ENCODE data around the gene STIM2.
"Not testable (repeated sequence)": the region's sequence is repeated elsewhere in the genome, so short reads cannot be mapped to it uniquely, and the experiment has no call there.

STIM2 gene

DNA sequence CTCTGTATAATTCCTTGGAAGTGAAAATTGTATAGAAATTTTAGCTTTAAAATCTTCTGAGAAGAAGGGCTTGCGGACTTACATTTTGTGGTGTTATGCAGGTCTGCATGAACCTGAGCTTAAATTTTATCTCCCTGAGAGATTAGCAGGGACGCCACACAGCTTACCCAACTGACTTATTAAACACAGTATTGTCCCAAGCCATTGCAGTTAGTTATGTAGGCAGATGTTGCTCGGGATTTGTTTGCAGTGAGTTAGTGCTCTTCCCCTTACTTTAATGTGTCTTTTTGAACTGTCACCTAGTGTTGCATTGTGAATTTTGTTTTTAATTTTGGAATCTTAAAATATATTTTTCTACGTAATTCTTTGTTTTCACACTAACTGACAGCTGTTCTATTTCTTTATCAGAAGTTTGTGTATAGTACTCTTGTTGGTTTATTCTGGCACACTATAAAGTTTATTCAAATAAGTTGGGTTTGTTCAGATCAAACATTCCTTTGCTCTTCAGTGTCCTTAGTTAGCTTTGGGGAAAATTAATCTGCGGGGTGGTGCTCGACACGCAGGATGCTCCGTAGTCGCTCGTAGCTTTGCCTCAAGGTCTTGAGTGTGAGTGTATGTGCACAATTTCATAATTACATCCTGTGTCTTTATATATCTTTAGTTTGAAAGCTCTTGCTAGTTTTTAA, 145.4 kb downstream of the STIM2 start:
- DNase-seq = no peak

DNA sequence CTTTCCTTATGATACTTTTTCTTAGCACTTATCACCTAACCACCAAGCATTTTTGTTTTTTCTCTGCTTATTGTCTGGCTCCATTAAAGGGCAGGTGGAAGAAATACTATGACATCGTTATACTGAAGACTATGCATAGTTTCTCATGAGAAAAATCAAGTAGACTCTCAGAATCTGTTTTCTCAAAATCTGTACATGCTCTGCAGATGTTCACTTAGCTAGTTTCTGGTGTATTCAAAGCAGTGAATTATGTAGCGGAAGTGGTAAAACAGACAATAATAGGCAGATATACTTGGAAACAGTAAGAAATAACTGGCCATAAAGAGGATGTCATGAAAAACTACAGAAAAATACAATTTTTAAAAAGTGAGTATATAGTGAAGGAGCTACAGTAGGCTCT, 146.0 kb downstream of the STIM2 start:
- DNase-seq = no peak

DNA sequence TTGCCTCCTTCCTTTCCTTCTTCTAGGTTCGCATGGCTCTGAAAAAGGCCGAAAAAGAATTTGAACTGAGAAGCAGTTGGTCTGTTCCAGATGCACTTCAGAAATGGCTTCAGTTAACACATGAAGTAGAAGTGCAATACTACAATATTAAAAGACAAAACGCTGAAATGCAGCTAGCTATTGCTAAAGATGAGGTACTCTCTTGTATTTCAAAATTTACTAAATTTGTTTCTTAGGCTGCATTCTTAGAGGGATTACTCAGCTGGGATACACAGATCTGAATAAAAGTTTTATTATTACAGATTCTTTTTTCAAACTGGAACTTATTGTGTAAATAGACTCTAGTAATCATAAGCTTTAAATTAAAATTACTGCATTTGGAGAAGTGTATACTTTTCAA, 146.9 kb downstream of the STIM2 start:
- no peak for DNase-seq

DNA sequence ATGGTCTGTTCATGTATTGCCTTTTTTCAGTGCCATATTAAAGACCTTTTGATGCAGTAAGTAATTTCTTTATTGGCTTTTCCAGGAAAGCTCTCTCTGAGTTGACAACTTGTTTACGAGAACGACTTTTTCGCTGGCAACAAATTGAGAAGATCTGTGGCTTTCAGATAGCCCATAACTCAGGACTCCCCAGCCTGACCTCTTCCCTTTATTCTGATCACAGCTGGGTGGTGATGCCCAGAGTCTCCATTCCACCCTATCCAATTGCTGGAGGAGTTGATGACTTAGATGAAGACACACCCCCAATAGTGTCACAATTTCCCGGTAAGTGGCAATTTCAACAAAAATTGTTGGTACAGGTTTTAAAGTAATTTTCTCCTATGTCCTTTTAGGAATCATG, 148.0 kb downstream of the STIM2 start:
- no peak for DNase-seq

DNA sequence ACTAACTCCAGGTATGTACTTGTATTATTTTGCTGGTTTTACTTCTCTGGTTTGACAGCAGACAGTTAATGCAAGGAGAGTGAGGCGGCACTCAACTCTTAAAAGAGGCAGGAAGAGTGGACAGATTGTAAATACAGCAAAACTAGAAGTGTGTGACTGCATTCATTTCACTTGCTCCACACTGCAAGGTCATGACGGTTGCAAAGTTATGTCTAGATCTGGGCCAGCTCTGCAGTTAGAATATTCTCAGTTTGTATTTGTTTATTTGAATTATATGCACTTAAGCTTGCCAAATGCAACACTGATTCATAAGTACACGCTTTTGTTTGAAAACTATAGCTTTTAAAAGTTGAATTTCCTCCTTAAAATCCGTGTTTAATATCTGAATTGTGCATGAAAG, 148.9 kb downstream of the STIM2 start:
- DNase-seq = no peak

DNA sequence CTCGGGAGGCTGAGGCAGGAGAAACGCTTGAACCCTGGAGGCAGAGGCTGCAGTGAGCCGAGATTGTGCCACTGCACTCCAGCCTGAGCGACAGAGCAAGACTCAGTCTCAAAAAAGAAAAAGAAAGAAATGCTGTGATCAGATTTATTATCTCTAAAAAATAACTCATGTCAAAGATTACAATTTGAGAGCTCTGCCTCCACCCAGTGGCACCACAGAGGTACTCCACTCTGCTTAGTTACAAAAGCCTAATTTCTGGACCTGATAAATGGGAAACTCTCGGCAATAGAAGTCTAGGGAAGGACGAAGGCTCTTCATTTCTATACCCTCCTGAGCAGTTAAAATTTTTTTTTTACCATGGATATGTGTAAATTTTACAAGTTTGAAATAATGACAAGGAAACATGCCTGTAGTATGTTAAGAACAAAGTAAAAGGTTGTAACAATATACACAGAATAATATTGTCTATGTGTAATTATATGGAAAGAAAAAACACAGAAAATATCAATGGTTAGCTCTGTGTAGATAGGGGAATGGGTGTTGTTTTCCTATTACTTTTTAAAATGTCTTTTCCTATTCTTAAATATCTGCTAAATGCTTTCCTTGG, 149.8 kb downstream of the STIM2 start:
- DNase-seq = peak; percentile 14

DNA sequence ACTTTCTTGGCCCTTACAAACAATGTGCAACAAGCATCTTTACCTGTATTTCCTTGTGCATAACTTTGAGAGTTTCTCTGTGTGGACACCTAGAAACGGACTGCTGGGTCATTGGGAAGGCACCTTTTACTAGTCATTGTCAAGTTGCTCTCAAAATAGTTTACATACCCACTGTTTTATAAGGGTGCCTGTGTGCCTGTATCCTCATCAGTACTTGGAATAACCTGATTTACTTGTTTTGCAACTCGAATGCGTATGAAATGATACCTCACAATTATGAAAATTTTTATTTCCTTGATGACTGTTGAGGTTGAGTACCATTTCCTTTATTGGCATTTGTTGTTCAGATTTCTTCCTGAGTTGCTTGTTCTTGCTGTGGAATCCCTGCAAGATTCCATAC, 150.8 kb downstream of the STIM2 start:
- no peak for DNase-seq

DNA sequence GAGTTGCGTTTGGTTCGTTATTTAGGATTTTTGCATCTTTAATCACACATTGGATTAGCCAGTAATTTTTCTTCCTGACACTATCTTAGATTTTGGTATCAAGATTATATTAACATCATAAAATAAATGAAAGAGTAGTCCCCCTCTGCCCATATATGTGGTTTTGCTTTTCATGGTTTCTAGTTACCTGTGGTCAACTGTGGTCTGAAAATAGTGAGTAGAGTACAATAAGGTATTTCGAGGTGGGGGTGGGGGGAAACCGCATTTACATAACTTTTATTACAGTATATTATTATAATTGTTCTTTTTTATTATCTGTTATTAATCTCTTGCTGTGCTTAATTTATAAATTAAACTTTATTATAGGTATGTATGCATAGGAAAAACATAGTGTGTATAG, 152.4 kb downstream of the STIM2 start:
- DNase-seq = no peak

DNA sequence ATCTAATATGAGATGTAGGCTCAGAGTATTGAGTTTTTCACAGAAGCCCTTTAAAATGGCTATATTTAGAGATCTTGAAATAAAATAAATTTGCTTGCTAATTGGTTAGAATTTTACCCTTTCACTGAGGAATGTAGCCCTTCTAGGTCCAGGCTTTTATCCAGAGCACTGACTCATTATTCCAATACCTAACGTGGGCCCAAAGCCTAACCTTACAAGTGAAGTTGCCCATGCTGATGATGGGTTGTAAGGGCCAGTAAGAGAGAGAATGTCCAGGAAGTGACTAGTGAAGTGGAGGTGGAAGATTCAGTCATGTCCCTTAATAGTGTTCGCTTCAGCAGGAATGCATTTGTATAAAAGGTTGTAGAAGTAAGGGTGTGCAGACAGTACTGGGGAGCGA, 155.9 kb downstream of the STIM2 start:
- no peak for DNase-seq

DNA sequence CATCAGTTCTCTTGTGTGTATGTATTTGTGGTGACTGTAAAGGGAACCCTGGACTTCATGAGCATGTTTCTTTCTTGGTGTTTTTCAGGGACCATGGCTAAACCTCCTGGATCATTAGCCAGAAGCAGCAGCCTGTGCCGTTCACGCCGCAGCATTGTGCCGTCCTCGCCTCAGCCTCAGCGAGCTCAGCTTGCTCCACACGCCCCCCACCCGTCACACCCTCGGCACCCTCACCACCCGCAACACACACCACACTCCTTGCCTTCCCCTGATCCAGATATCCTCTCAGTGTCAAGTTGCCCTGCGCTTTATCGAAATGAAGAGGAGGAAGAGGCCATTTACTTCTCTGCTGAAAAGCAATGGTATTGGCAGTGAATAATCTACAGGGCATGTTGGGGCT, 157.0 kb downstream of the STIM2 start:
- DNase-seq = no peak

DNA sequence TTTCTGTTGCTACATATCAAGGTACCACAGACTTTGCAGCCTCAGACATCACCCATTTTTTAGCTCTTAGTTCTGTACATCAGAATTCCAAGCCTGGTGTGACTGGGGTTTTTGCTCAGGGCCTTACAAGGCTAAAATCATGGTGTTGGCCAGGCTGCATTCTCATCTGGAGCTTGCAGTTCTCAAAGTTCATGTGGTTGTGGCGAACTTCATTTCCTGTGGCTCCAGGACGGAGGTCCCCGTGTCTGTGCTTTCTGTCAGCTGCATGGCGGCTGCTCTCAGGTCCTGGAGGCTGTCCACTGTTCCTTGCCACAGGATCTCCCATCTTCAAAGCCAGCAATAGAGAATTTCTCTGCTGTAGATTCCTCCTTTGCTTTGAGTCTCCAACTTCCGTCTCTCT, 157.4 kb downstream of the STIM2 start:
- DNase-seq = no peak

DNA sequence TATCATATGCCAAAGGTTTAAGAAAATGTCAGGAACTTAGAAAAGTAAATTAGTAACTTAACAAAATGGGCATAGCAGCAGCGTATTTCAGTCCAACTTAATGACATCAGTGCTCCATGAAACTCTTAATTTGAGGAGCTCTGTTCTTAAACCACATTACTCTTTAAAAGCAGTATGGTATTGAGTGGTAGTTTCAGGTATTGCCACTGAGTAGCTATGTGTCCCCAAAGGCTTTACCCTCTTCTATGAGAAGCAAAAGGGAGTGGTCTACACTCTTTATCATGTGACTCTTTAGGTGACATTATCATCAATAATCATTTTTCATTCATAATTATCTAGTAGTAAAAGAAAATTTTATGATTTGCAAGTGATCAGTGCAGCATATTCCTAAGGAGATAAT, 158.3 kb downstream of the STIM2 start:
- no peak for DNase-seq

DNA sequence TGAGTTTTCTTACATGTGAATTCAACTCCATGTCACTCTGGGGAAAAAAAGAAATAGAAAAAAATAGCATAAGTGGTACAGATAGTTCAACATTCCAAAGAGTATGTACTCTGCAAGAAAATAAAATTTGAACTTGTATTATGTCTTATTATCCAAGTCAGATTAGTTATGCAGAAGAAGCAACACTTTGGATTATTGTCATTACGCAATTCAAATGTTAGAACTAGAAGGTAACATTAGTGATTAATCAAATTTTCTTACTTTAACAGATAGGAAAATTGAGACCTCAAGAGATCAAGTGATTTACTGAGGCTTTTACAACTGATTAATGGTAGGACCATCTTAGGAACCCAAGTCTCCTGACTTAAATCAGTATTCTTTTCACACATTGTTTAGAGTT, 159.1 kb downstream of the STIM2 start:
- no peak for DNase-seq

DNA sequence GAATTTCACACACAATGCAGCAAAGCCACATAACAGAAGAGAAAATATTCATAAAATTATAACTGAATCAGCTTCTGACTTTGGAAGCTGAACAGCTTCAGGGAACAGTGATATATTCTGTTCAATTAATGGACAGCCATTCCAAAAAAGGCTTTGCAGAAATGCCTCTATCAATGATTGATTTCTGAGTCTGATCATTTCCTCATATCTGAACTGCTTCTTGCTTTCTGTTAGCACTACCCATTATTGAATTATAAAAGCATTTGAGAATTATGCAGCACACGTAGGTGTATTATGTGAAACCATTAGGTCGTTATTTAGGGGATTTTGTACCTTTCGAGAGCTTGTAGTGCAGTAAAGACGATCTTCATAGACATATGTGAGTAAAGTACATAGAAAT, 159.6 kb downstream of the STIM2 start:
- no peak for DNase-seq

DNA sequence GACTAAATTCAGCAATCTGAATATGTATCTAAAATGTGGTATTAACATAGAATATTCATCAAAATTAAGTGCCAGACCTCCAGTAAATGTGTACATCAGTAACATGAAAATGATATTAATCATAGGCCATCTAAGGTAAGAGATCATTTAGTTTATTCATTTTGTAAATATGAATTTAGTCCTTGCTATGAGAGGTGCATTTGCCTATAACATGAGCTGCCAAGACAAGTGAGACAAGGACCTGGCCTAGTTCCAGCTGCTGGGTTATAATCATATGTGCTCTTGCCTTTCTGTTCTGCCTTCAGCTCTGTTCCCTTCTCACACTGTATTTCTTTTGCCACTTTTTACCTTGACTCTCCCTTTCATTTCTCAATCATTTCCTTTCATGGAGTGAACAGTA, 160.0 kb downstream of the STIM2 start:
- no peak for DNase-seq

DNA sequence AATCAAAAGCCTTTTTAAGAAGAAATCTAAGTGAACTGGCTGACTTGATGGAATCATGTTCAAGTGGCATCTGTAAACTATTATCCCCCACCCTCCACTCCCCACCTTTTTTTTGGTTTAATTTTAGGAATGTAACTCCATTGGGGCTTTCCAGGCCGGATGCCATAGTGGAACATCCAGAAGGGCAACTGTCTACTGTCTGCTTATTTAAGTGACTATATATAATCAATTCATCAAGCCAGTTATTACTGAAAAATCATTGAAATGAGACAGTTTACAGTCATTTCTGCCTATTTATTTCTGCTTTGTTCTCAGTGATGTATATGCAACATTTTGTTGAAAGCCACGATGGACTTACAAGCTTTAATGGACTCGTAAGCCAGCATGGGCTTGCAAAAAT, 162.3 kb downstream of the STIM2 start:
- no peak for DNase-seq

DNA sequence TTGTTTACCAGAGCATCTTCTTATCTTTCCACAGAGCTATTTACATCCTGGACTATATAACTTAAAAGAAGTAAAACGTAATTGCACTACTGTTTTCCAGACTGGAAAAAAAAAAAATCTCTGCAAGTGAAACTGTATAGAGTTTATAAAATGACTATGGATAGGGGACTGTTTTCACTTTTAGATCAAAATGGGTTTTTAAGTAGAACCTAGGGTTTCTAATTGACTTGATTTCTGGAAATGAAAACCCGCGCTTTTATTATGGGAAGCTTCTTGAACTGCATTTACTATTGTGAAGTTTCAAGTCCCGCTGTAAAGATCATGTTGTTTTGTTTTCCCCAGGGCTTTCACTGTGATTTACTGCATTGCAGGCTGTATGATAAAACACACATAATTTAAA, 162.7 kb downstream of the STIM2 start:
- no peak for DNase-seq

DNA sequence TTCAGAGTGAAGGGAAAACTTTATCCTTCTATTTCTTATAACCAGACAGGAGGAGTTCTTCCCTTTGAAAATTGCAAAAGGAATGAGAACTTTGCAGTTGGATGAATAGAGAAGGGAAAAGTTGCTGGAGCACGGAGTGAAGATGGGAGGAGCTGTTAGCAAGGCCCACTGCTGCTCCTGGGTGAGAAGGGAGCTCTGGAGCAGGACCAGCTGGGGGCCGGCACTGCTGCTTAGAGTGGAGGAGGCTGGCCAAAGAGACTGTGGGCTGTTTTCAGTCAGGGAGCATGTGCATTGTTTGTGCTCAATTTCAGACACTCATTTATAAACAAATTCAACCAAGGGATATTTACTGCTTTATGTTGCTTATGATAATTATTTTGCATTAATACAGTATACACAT, 164.2 kb downstream of the STIM2 start:
- DNase-seq = no peak

DNA sequence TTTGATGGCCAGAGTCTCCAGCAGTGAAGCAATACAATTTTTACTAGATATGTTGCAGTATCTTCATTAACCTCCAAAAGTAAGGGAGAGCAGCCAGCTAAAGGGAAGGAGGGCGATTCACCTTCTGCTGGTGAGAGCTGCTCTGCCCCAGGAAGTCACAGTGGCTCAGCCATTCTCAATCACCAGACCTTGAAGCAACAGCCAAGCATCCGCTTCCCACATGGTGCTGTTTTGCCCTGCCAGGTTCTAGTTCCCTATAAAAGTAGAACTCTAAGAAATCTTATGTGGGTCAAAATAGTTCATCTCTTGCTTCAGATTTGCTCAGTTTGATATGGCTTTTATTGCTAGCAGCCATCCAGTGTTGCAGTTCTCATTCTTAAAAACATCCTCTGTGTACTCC, 166.8 kb downstream of the STIM2 start:
- DNase-seq = no peak

DNA sequence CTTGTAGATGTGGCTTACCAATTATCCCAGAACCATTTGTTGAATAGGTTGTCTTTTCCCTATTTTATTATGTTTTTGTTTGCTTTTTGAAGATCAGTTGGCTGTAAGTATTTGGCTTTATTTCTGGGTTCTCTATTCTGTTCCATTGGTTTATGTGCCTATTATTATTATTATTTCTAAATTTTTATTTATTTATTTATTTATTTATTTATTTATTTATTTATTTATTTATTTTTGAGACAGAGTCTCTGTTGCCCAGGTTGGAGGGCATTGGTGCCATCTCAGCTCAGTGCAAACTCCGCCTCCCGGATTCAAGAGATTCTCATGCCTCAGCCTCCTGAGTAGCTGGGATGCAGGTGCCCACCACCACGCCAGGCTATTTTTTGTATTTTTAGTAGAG, 174.5 kb downstream of the STIM2 start:
- DNase-seq = not testable (repeated sequence)

DNA sequence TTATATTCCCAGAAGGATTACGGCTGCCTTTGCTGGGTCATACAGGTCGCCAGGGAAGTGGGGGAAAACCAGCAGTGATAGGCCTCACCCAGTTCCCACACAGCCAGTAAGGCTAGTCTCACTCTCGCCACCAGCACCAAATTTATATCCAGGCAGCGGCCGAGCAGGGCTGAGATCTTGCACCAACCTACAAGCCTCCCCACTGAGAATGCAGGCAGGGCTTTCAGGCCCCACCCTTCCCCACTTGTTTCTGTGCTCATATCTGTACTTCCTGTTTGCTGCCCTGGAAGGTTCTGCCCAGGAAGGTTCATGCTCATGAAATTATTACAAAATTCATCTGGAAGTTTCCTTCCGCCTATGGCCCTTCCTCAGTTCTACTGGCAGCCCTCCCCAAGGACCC, 179.7 kb downstream of the STIM2 start:
- no peak for DNase-seq

DNA sequence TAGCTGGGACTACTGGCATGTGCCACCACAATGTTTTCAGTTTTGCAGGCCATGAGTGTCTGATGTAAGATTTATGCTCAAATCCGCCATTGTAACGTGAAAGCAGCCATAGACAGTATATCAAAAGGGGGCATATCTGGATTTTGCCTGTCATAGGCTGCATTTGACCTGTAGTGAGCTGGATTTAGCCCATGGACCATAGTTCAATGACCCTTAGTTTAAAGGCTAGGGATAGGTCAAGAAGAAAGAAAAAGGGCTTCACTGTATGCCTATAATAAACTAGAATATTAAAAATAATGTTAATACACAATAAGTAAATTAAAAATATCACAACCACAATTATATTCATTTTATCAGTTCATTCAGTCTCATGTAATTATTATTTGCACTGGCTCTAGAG, 181.8 kb downstream of the STIM2 start:
- no peak for DNase-seq

DNA sequence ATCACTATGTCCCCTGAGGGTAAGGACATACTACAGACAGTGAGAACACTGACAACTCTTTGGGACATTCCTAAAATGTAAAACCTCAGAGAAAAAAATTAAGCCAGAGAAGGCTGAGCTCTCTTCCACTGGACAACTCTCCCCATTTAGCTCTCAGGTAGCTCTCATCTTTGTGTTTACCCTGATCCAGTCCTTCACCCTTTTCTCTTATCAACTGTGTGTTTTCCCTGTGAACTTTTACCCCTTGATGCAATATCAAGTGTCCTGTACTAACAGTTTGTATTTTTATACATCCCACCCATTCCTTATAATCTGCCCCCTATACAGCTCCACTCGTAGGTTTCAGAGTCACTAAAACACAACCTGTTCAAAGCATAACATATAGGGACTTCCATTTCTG, 182.6 kb downstream of the STIM2 start:
- DNase-seq = no peak

DNA sequence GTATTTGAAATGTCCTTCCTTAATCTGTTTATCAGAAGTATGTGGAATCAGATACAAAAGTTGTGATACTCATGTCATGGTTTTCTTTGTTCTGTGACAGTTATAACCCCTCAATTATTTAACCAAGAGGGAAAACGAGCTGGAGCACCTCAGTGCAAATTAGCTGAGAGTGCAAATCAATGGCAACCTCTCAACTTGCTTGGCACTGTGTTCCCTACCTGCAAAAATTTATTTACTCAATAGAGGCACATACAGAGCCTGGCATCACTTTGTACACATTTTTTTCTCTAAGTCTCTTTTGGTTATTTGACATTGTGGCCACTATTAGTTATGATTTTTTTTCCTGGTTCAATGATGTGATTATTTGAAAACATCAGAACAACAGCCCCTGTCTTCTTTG, 186.2 kb downstream of the STIM2 start:
- no peak for DNase-seq
